ENCODE results near the gene LNX2. TPM values are rescaled to one million over a fixed set of nuclear protein-coding genes. Genes with fewer than 3 reads are reported as not detected.

Gene LNX2
- total RNA-seq, 1 experiment from 2014 or later: 12.3 TPM

- no peaks in the 10 kb centered on the region for H3K9me3 Mint-ChIP-seq (ENCODE audit: unreplicated experiment)
- POLR2A ChIA-PET: interaction anchor here (0.6 to 1.4 kb wide), 4 partner anchors 9 to 199 kb away, joined by 3 read pairs; no protein-coding TSS in a partner anchor
- BruUV-seq (replicated peaks): no TSS peak
- CTCF ChIA-PET: no interaction called here
- H3K4me3 Mint-ChIP-seq (ENCODE audit: unreplicated experiment): no peak overlapping the region
- peaks cover 43% of the 10 kb centered on the region for H3K36me3 Mint-ChIP-seq (ENCODE audit: insufficient read depth, unreplicated experiment)
- no peak for TF ChIP-seq CTCF (IDR thresholded peaks at IDR 0.05; ENCODE audit: unreplicated experiment)
- intact Hi-C loops (cut with micrococcal nuclease): no loop called here
- H3K27ac Mint-ChIP-seq (ENCODE audit: low read depth, unreplicated experiment): no peak overlapping the region
- H3K27me3 Mint-ChIP-seq (ENCODE audit: insufficient read depth, unreplicated experiment): no peaks in the 10 kb centered on the region
- no peak for DNase-seq (ENCODE audit: unreplicated experiment)
- H3K4me1 Mint-ChIP-seq (ENCODE audit: insufficient read depth, unreplicated experiment): peaks cover 58% of the 10 kb centered on the region
Measured at GRCh38 chr13:27628081-27628480, 7.8 kb upstream of the LNX2 start.

GRCh38 chr13:27627380-27627779 is 7.1 kb upstream of the LNX2 start:
- Mint-ChIP-seq H3K27me3 (ENCODE audit: insufficient read depth, unreplicated experiment) (no peaks in the 10 kb centered on the region), H3K36me3 (ENCODE audit: insufficient read depth, unreplicated experiment) (peaks cover 44% of the 10 kb centered on the region), H3K9me3 (ENCODE audit: unreplicated experiment) (no peaks in the 10 kb centered on the region), H3K4me1 (ENCODE audit: insufficient read depth, unreplicated experiment) (peaks cover 57% of the 10 kb centered on the region), H3K27ac (ENCODE audit: low read depth, unreplicated experiment) (peak overlapping the region; percentile 35), H3K4me3 (ENCODE audit: unreplicated experiment) (no peak overlapping the region)
- no TSS peak for BruUV-seq (replicated peaks)
- intact Hi-C loops (cut with micrococcal nuclease): no loop called here
- ChIA-PET CTCF (interaction anchor here (0.6 kb wide), 1 partner anchor 674 kb away, joined by 4 read pairs; no protein-coding TSS in a partner anchor), POLR2A (interaction anchor here (0.6 to 1.4 kb wide), 2 partner anchors 10 to 22 kb away, joined by 3 read pairs; no protein-coding TSS in a partner anchor)
- TF ChIP-seq CTCF (IDR thresholded peaks at IDR 0.05; ENCODE audit: unreplicated experiment): no peak
- no peak for DNase-seq (ENCODE audit: unreplicated experiment)

- no TSS peak for BruUV-seq (replicated peaks)
- H3K36me3 Mint-ChIP-seq (ENCODE audit: insufficient read depth, unreplicated experiment): peaks cover 40% of the 10 kb centered on the region
- no peak for TF ChIP-seq CTCF (IDR thresholded peaks at IDR 0.05; ENCODE audit: unreplicated experiment)
- ChIA-PET CTCF (interaction anchor here (0.6 to 1.1 kb wide), 3 partner anchors 13 to 198 kb away, joined by 3 to 5 read pairs (median 3); no protein-coding TSS in a partner anchor), POLR2A (interaction anchor here (0.9 to 8.6 kb wide), 4 partner anchors 7 to 175 kb away, joined by 3 to 198 read pairs (median 6); no protein-coding TSS in a partner anchor)
- DNase-seq (ENCODE audit: unreplicated experiment): no peak
- intact Hi-C loops (cut with micrococcal nuclease): no loop called here
- peaks cover 53% of the 10 kb centered on the region for H3K4me1 Mint-ChIP-seq (ENCODE audit: insufficient read depth, unreplicated experiment)
- H3K27me3 Mint-ChIP-seq (ENCODE audit: insufficient read depth, unreplicated experiment): no peaks in the 10 kb centered on the region
- no peak overlapping the region for H3K27ac Mint-ChIP-seq (ENCODE audit: low read depth, unreplicated experiment)
- H3K9me3 Mint-ChIP-seq (ENCODE audit: unreplicated experiment): no peaks in the 10 kb centered on the region
- no peak overlapping the region for H3K4me3 Mint-ChIP-seq (ENCODE audit: unreplicated experiment)
Measured at GRCh38 chr13:27625839-27626238, 5.5 kb upstream of the LNX2 start.

GRCh38 chr13:27624071-27624470 is 3.7 kb upstream of the LNX2 start:
- peak overlapping the region; percentile 93 for H3K4me3 Mint-ChIP-seq (ENCODE audit: unreplicated experiment)
- POLR2A ChIA-PET: interaction anchor here (0.9 to 8.6 kb wide), 4 partner anchors 8 to 173 kb away, joined by 3 to 198 read pairs (median 50); no protein-coding TSS in a partner anchor
- CTCF ChIA-PET: no interaction called here
- H3K4me1 Mint-ChIP-seq (ENCODE audit: insufficient read depth, unreplicated experiment): peaks cover 53% of the 10 kb centered on the region
- intact Hi-C loops (cut with micrococcal nuclease): no loop called here
- H3K9me3 Mint-ChIP-seq (ENCODE audit: unreplicated experiment): no peaks in the 10 kb centered on the region
- TF ChIP-seq CTCF (IDR thresholded peaks at IDR 0.05; ENCODE audit: unreplicated experiment): no peak
- peak overlapping the region; percentile 52 for H3K27ac Mint-ChIP-seq (ENCODE audit: low read depth, unreplicated experiment)
- H3K36me3 Mint-ChIP-seq (ENCODE audit: insufficient read depth, unreplicated experiment): peaks cover 37% of the 10 kb centered on the region
- H3K27me3 Mint-ChIP-seq (ENCODE audit: insufficient read depth, unreplicated experiment): no peaks in the 10 kb centered on the region
- BruUV-seq (replicated peaks): no TSS peak
- no peak for DNase-seq (ENCODE audit: unreplicated experiment)

Measured in MCF 10A (cell line).